AG10803 (cell line): ENCODE measurements around the gene ZNF641.

Experiments
- DNase-seq: peaks from one replicate; pipeline ENCODE4 v3.0.0; 2010; ENCODE audit warnings: low read depth
- H3K4me3 ChIP-seq: 2 replicates; pipeline ENCODE4 v1.5.1; 2011; ENCODE audit warnings: mild to moderate bottlenecking, low read length, control low read depth
- TF ChIP-seq, protein P1 (sequence below): conservative IDR thresholded peaks from 2 replicates; pipeline ENCODE4 v1.5.1; 2011; ENCODE audit warnings: mild to moderate bottlenecking, low read length, control low read depth, inconsistent platforms

ZNF641 gene

DNA sequence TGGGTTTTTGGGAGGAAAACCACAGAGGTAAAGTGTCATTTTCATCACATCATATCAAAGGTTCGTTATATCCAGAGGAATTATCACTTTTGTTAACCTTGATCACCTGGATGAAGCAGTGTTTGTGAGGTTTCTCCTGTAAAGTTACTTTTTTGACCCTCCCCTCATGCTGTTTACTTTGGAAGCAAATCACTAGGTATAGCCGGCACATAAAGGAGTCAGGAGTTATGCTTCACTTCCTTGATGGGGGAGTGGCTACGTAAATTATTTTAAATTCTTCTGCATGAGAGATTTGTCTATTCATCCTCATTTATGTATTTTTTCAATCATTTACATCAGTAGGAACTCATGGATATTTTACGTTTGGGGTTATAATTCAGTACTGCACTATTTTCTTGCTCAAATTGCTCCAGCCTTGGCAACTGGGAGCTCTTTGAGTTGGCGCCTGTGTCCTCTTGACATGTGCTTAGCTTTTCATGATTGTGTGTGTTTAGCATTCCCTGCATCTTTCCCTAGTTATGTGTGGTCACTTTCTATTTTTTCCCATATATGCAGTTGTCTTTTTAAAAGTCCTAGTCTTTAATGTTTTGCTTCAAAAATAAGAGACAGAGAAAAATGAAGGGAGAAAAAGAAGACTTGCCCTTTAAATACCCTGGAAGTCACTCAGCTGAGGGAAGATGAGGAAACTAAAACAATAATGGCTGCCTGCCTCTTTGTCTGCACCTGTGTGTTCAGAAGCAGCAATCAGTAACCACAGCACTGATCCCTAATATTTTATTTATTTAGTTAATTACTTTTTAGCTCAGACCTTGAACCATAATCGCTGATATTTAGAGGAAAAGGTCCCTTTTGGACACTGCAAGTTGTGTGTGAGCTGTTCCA lies 62.1 kb downstream of the ZNF641 start:
- TF ChIP-seq, protein P1, sequence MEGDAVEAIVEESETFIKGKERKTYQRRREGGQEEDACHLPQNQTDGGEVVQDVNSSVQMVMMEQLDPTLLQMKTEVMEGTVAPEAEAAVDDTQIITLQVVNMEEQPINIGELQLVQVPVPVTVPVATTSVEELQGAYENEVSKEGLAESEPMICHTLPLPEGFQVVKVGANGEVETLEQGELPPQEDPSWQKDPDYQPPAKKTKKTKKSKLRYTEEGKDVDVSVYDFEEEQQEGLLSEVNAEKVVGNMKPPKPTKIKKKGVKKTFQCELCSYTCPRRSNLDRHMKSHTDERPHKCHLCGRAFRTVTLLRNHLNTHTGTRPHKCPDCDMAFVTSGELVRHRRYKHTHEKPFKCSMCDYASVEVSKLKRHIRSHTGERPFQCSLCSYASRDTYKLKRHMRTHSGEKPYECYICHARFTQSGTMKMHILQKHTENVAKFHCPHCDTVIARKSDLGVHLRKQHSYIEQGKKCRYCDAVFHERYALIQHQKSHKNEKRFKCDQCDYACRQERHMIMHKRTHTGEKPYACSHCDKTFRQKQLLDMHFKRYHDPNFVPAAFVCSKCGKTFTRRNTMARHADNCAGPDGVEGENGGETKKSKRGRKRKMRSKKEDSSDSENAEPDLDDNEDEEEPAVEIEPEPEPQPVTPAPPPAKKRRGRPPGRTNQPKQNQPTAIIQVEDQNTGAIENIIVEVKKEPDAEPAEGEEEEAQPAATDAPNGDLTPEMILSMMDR: no peak
- H3K4me3 ChIP-seq: no peak overlapping the region
- DNase-seq: no peak
